SK-N-SH treated with all-trans-retinoic acid at 6 μM for 48 hours (cell line): ENCODE results near the gene DCAF8L2.

Experiments
- ATAC-seq: fragments of 200-7000 bp; cut with Tn5 transposase; 3 replicates; pipeline ENCODE4 v1.9.1; 2020; ENCODE audit warnings: mild to moderate bottlenecking, moderate library complexity
- CSDC2 ChIP-seq: fragments of 250-450 bp; sonication (Bioruptor Pico); IDR thresholded peaks from 2 replicates; pipeline ENCODE4 v1.5.0; 2020; ENCODE audit warnings: mild to moderate bottlenecking, moderate library complexity
- ESRRG ChIP-seq: fragments of 250-450 bp; sonication (Bioruptor Pico); IDR thresholded peaks from 2 replicates; pipeline ENCODE4 v1.6.1; 2021; ENCODE audit warnings: mild to moderate bottlenecking
- ISL1 ChIP-seq: fragments of 250-450 bp; sonication (Bioruptor Pico); IDR thresholded peaks from 2 replicates; pipeline ENCODE4 v2.1.2; 2022; ENCODE audit warnings: mild to moderate bottlenecking, moderate library complexity
- PPARA ChIP-seq: fragments of 250-450 bp; sonication (Bioruptor Pico); IDR thresholded peaks from 2 replicates; pipeline ENCODE4 v1.5.0; 2020; ENCODE audit warnings: mild to moderate bottlenecking, borderline replicate concordance
- TCF4 ChIP-seq: fragments of 250-450 bp; sonication (Bioruptor Pico); IDR thresholded peaks from 2 replicates; pipeline ENCODE4 v1.8.0; 2021; ENCODE audit warnings: mild to moderate bottlenecking, moderate library complexity, borderline replicate concordance
- ZNF565 ChIP-seq: fragments of 450-650 bp; formaldehyde crosslinking; conservative IDR thresholded peaks from 2 replicates; pipeline ENCODE4 v1.5.0; 2020; ENCODE audit warnings: low read depth, mild to moderate bottlenecking, moderate library complexity
- ZNF8 ChIP-seq: fragments of 450-650 bp; formaldehyde crosslinking; IDR thresholded peaks from 2 replicates; pipeline ENCODE4 v1.5.0; 2020; ENCODE audit warnings: mild to moderate bottlenecking, moderate library complexity
- TF ChIP-seq, protein P1 (sequence below): fragments of 250-450 bp; sonication (Bioruptor Pico); IDR thresholded peaks from 2 replicates; pipeline ENCODE4 v1.8.0; 2021; ENCODE audit warnings: low read depth, mild to moderate bottlenecking, moderate library complexity, borderline replicate concordance
- TF ChIP-seq, protein P2 (sequence below): fragments of 250-450 bp; sonication (Bioruptor Pico); IDR thresholded peaks from 2 replicates; pipeline ENCODE4 v1.5.0; 2020; ENCODE audit warnings: mild to moderate bottlenecking, moderate library complexity
- TF ChIP-seq, protein P3 (sequence below): fragments of 250-450 bp; sonication (Bioruptor Pico); IDR thresholded peaks from 2 replicates; pipeline ENCODE4 v1.8.0; 2020; ENCODE audit warnings: mild to moderate bottlenecking, moderate library complexity, borderline replicate concordance

DCAF8L2 gene

DNA sequence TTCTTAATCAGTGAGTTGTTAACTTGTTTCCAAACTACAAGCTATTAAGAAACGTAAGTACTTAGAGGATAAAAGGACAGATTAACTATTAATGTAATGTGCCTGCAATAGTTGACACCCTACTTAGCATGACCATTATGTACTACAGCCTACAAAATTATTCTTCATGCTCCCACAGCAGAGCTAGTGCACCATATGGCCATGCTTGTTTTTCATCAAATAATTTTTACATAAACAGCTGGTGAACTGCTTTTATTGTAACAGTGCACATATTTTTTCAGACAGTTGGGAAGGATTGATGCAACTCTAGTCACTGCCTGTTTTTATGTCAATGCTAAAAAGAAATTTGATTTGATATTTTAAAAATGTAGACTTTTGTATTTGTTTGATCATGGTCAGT lies 207.4 kb downstream of the DCAF8L2 start:
- ATAC-seq = no peak
- TF ChIP-seq ZNF8 (CRISPR knock-in tag) (no peak), TCF4 (no peak), CSDC2 (CRISPR knock-in tag) (no peak), ZNF565 (CRISPR knock-in tag) (no peak), PPARA (no peak), ESRRG (CRISPR knock-in tag) (no peak), ISL1 (CRISPR knock-in tag) (no peak)
- TF ChIP-seq, protein P1, sequence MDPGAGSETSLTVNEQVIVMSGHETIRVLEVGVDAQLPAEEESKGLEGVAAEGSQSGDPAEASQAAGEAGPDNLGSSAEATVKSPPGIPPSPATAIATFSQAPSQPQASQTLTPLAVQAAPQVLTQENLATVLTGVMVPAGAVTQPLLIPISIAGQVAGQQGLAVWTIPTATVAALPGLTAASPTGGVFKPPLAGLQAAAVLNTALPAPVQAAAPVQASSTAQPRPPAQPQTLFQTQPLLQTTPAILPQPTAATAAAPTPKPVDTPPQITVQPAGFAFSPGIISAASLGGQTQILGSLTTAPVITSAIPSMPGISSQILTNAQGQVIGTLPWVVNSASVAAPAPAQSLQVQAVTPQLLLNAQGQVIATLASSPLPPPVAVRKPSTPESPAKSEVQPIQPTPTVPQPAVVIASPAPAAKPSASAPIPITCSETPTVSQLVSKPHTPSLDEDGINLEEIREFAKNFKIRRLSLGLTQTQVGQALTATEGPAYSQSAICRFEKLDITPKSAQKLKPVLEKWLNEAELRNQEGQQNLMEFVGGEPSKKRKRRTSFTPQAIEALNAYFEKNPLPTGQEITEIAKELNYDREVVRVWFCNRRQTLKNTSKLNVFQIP (CRISPR knock-in tag) = no peak
- TF ChIP-seq, protein P2, sequence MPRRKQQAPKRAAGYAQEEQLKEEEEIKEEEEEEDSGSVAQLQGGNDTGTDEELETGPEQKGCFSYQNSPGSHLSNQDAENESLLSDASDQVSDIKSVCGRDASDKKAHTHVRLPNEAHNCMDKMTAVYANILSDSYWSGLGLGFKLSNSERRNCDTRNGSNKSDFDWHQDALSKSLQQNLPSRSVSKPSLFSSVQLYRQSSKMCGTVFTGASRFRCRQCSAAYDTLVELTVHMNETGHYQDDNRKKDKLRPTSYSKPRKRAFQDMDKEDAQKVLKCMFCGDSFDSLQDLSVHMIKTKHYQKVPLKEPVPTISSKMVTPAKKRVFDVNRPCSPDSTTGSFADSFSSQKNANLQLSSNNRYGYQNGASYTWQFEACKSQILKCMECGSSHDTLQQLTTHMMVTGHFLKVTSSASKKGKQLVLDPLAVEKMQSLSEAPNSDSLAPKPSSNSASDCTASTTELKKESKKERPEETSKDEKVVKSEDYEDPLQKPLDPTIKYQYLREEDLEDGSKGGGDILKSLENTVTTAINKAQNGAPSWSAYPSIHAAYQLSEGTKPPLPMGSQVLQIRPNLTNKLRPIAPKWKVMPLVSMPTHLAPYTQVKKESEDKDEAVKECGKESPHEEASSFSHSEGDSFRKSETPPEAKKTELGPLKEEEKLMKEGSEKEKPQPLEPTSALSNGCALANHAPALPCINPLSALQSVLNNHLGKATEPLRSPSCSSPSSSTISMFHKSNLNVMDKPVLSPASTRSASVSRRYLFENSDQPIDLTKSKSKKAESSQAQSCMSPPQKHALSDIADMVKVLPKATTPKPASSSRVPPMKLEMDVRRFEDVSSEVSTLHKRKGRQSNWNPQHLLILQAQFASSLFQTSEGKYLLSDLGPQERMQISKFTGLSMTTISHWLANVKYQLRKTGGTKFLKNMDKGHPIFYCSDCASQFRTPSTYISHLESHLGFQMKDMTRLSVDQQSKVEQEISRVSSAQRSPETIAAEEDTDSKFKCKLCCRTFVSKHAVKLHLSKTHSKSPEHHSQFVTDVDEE (CRISPR knock-in tag) = no peak
- TF ChIP-seq, protein P3, sequence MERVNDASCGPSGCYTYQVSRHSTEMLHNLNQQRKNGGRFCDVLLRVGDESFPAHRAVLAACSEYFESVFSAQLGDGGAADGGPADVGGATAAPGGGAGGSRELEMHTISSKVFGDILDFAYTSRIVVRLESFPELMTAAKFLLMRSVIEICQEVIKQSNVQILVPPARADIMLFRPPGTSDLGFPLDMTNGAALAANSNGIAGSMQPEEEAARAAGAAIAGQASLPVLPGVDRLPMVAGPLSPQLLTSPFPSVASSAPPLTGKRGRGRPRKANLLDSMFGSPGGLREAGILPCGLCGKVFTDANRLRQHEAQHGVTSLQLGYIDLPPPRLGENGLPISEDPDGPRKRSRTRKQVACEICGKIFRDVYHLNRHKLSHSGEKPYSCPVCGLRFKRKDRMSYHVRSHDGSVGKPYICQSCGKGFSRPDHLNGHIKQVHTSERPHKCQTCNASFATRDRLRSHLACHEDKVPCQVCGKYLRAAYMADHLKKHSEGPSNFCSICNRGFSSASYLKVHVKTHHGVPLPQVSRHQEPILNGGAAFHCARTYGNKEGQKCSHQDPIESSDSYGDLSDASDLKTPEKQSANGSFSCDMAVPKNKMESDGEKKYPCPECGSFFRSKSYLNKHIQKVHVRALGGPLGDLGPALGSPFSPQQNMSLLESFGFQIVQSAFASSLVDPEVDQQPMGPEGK (CRISPR knock-in tag) = no peak
